ENCODE results near the gene KIAA1755.
"Not testable (repeated sequence)": the region's sequence is repeated elsewhere in the genome, so short reads cannot be mapped to it uniquely, and the experiment has no call there.

- TF ChIP-seq CTCF (IDR thresholded peaks at IDR 0.05); EZH2 (IDR thresholded peaks at IDR 0.05; ENCODE audit: borderline replicate concordance, insufficient read depth, low read depth, low read length, poor library complexity, severe bottlenecking): not testable (repeated sequence)
These were observed 5.9 kb downstream of the KIAA1755 start for GRCh38 chr20:38254621-38255020.
